H7 (cell line): ENCODE results near the gene PRSS1. TPM values are rescaled to one million over a fixed set of nuclear protein-coding genes. Genes with fewer than 3 reads are reported as not detected.
"Not testable (repeated sequence)": the region's sequence is repeated elsewhere in the genome, so short reads cannot be mapped to it uniquely, and the experiment has no call there.

Source experiments
- DNase-seq: peaks from one replicate; pipeline ENCODE4 v3.0.0; 2012
- H3K27me3 ChIP-seq: 2 replicates; pipeline ENCODE4 v1.6.0; 2011; ENCODE audit warnings: mild to moderate bottlenecking, low read length; ENCODE audit not compliant: control insufficient read depth, insufficient read depth
- H3K36me3 ChIP-seq: replicated peaks from 2 replicates; pipeline ENCODE4 v1.5.1; 2011; ENCODE audit warnings: low read length; ENCODE audit not compliant: control insufficient read depth, insufficient read depth
- H3K4me3 ChIP-seq: 2 replicates; pipeline ENCODE4 v1.5.1; 2011; ENCODE audit warnings: low read depth, mild to moderate bottlenecking, control low read depth, low read length, moderate library complexity; ENCODE audit not compliant: insufficient read depth
- total RNA-seq: library from RNA; depleted of rRNA; stranded (reverse); fragments of >200 nt; shearing (Covaris generic); gene quantifications from 2 replicates; pipeline ENCODE4 v1.2.3, GENCODE V29; 2014

The PRSS1 gene
- total RNA-seq, 1 experiment from 2014 or later: 0.62 TPM

- DNase-seq: no peak
- no peaks in the 10 kb centered on the region for H3K36me3 ChIP-seq
- no peaks in the 10 kb centered on the region for H3K27me3 ChIP-seq
- H3K4me3 ChIP-seq: no peak overlapping the region
Observed at GRCh38 chr7:142754681-142755575, 5.7 kb downstream of the PRSS1 start.

GRCh38 chr7:142758312-142758711 lies 9.0 kb downstream of the PRSS1 start:
- not testable (repeated sequence) for H3K36me3 ChIP-seq, H3K27me3 ChIP-seq, H3K4me3 ChIP-seq, DNase-seq

GRCh38 chr7:142759433-142759832 lies 10.2 kb downstream of the PRSS1 start:
- H3K4me3 ChIP-seq: no peak overlapping the region
- no peaks in the 10 kb centered on the region for H3K27me3 ChIP-seq
- H3K36me3 ChIP-seq: no peaks in the 10 kb centered on the region
- DNase-seq: no peak

- Histone ChIP-seq H3K36me3 (no peaks in the 10 kb centered on the region), H3K27me3 (no peaks in the 10 kb centered on the region), H3K4me3 (no peak overlapping the region)
- DNase-seq: no peak
Observed at GRCh38 chr7:142760071-142760642, 10.9 kb downstream of the PRSS1 start.

GRCh38 chr7:142761606-142762005 lies 12.3 kb downstream of the PRSS1 start:
- not testable (repeated sequence) for H3K36me3 ChIP-seq, H3K4me3 ChIP-seq, DNase-seq

GRCh38 chr7:142762104-142762503 lies 12.8 kb downstream of the PRSS1 start:
- Histone ChIP-seq H3K4me3 (no peak overlapping the region), H3K36me3 (no peaks in the 10 kb centered on the region), H3K27me3 (no peaks in the 10 kb centered on the region)
- no peak for DNase-seq

More at GRCh38 chr7:142761606-142762005, 12.3 kb downstream of the PRSS1 start:
- H3K27me3 ChIP-seq: not testable (repeated sequence)

GRCh38 chr7:142767451-142767850 lies 18.2 kb downstream of the PRSS1 start:
- DNase-seq: no peak
- Histone ChIP-seq H3K27me3 (no peaks in the 10 kb centered on the region), H3K36me3 (no peaks in the 10 kb centered on the region), H3K4me3 (no peak overlapping the region)

- no peak overlapping the region for H3K4me3 ChIP-seq
- H3K36me3 ChIP-seq: no peaks in the 10 kb centered on the region
- H3K27me3 ChIP-seq: no peaks in the 10 kb centered on the region
- no peak for DNase-seq
Observed at GRCh38 chr7:142767861-142768260, 18.6 kb downstream of the PRSS1 start.

- not testable (repeated sequence) for H3K27me3 ChIP-seq, H3K4me3 ChIP-seq, H3K36me3 ChIP-seq, DNase-seq
Observed at GRCh38 chr7:142768885-142769284, 19.6 kb downstream of the PRSS1 start.

- Histone ChIP-seq H3K36me3 (no peaks in the 10 kb centered on the region), H3K27me3 (no peaks in the 10 kb centered on the region), H3K4me3 (no peak within 1 kb of the TSS)
- no peak for DNase-seq
Observed at GRCh38 chr7:142770661-142771352, 21.5 kb downstream of the PRSS1 start, which contains the start of gene PRSS2. TSS of gene PRSS2 (plus strand) at chr7:142770970. CDS start at chr7:142770983, 13 bp downstream.

GRCh38 chr7:142771353-142771723 lies 22.1 kb downstream of the PRSS1 start:
- Histone ChIP-seq H3K36me3 (no peaks in the 10 kb centered on the region), H3K4me3 (no peak overlapping the region)
- no peak for DNase-seq

GRCh38 chr7:142772051-142772450 lies 22.8 kb downstream of the PRSS1 start:
- Histone ChIP-seq H3K36me3 (no peaks in the 10 kb centered on the region), H3K4me3 (no peak overlapping the region), H3K27me3 (no peaks in the 10 kb centered on the region)
- no peak for DNase-seq

More at GRCh38 chr7:142771353-142771723, 22.1 kb downstream of the PRSS1 start:
- no peaks in the 10 kb centered on the region for H3K27me3 ChIP-seq

GRCh38 chr7:142772673-142773072 lies 23.4 kb downstream of the PRSS1 start:
- Histone ChIP-seq H3K4me3 (no peak overlapping the region), H3K27me3 (no peaks in the 10 kb centered on the region), H3K36me3 (no peaks in the 10 kb centered on the region)
- DNase-seq: no peak

GRCh38 chr7:142773230-142773629 lies 24.0 kb downstream of the PRSS1 start:
- no peaks in the 10 kb centered on the region for H3K27me3 ChIP-seq
- no peak for DNase-seq
- no peak overlapping the region for H3K4me3 ChIP-seq
- no peaks in the 10 kb centered on the region for H3K36me3 ChIP-seq
